Activated T-cell treated with anti-CD3 and anti-CD28 coated beads, Interleukin-2, amount 50 U/mL, for 24 hours (primary cell): Measurements from ENCODE around the gene PROSER1.
"Not testable (repeated sequence)": the region's sequence is repeated elsewhere in the genome, so short reads cannot be mapped to it uniquely, and the experiment has no call there.

ENCODE experiments used
- DNase-seq: peaks from one replicate; pipeline ENCODE4 v3.0.0-alpha.2; 2020
- H3K27ac Mint-ChIP-seq: 2 replicates; pipeline ENCODE4 v1.8.0; 2020; ENCODE audit warnings: mild to moderate bottlenecking, mixed read lengths
- H3K27me3 Mint-ChIP-seq: 2 replicates; pipeline ENCODE4 v1.8.0; 2020; ENCODE audit warnings: mixed read lengths
- H3K36me3 Mint-ChIP-seq: 2 replicates; pipeline ENCODE4 v1.8.0; 2020; ENCODE audit warnings: low read depth, mixed read lengths
- H3K4me1 Mint-ChIP-seq: 2 replicates; pipeline ENCODE4 v1.8.0; 2020; ENCODE audit warnings: low read depth, mixed read lengths
- H3K4me3 Mint-ChIP-seq: 2 replicates; pipeline ENCODE4 v1.8.0; 2020; ENCODE audit warnings: mild to moderate bottlenecking, moderate library complexity, mixed read lengths
- H3K9me3 Mint-ChIP-seq: 2 replicates; pipeline ENCODE4 v1.8.0; 2020; ENCODE audit warnings: mixed read lengths

PROSER1 gene

DNA sequence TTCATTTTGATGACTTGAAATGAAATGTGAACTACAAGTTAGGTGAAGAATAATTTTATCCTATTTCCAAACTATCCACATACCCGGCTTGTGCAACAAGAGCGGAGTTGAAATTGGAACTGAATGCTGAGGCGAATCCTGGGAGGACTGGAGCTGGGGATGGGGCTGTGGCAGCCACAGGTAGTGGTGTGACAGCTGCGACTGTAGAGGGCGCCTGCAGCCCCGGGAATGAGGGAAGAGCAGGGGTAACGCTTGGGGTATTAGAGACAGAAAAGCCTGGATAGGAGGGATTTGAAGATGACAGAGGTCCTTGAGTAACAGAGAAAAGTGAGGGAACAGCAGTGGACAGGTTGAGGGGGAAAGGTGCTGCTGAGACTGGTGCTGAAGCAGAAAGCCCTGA, 25.3 kb downstream of the PROSER1 start:
- Mint-ChIP-seq H3K4me1 (peaks cover 6% of the 10 kb centered on the region), H3K27ac (no peak overlapping the region), H3K36me3 (peaks cover 93% of the 10 kb centered on the region), H3K9me3 (no peaks in the 10 kb centered on the region), H3K4me3 (no peak overlapping the region), H3K27me3 (no peaks in the 10 kb centered on the region)
- DNase-seq, result no peak

DNA sequence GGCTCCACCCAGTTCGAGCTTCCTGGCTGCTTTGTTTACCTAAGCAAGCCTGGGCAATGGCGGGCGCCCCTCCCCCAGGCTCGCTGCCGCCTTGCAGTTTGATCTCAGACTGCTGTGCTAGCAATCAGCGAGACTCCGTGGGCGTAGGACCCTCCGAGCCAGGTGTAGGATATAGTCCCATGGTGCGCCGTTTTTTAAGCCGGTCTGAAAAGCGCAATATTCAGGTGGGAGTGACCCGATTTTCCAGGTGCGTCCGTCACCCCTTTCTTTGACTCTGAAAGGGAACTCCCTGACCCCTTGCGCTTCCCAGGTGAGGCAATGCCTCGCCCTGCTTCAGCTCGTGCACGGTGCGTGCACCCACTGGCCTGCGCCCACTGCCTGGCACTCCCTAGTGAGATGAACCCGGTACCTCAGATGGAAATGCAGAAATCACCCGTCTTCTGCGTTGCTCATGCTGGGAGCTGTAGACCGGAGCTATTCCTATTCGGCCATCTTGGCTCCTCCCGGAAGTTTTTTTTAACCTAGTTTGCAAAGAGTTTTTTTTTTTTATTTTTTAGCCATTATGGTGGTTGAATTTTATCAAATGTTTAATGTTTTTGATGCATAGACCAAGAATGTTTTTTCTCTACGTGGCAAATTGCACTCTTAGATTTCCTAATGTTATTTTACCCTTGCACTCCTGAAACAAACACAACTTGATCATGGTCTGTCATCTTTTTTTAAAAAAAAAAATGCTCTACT, 31.3 kb downstream of the PROSER1 start:
- not testable (repeated sequence) for DNase-seq, H3K9me3 Mint-ChIP-seq, H3K27ac Mint-ChIP-seq, H3K4me3 Mint-ChIP-seq, H3K4me1 Mint-ChIP-seq, H3K27me3 Mint-ChIP-seq
- peaks cover 43% of the 10 kb centered on the region for H3K36me3 Mint-ChIP-seq

GRCh38 chr13:38998739-38999138, 39.1 kb downstream of the PROSER1 start:
- Mint-ChIP-seq H3K36me3 (no peaks in the 10 kb centered on the region), H3K9me3 (no peaks in the 10 kb centered on the region), H3K27ac (no peak overlapping the region), H3K27me3 (no peaks in the 10 kb centered on the region), H3K4me1 (peaks cover 3% of the 10 kb centered on the region), H3K4me3 (no peak overlapping the region)
- no peak for DNase-seq

- Mint-ChIP-seq H3K27me3 (no peaks in the 10 kb centered on the region), H3K27ac (no peak overlapping the region), H3K9me3 (no peaks in the 10 kb centered on the region), H3K36me3 (no peaks in the 10 kb centered on the region), H3K4me1 (peaks cover 3% of the 10 kb centered on the region), H3K4me3 (no peak overlapping the region)
- no peak for DNase-seq
Measured at GRCh38 chr13:38993381-38993780, 44.5 kb downstream of the PROSER1 start.

GRCh38 chr13:38990693-38991092, 47.2 kb downstream of the PROSER1 start, which contains the start of gene STOML3:
Gene STOML3 (minus strand): TSS chr13:38990831. CDS start chr13:38990721, 110 bp downstream.
- no peak for DNase-seq
- H3K4me3 Mint-ChIP-seq, result no peak within 1 kb of the TSS
- no peaks in the 10 kb centered on the region for H3K9me3 Mint-ChIP-seq
- H3K36me3 Mint-ChIP-seq, result no peaks in the 10 kb centered on the region
- no peak within 1 kb of the TSS for H3K27ac Mint-ChIP-seq
- no peaks in the 10 kb centered on the region for H3K27me3 Mint-ChIP-seq
- peaks cover 3% of the 10 kb centered on the region for H3K4me1 Mint-ChIP-seq

- Mint-ChIP-seq H3K4me1 (no peaks in the 10 kb centered on the region), H3K36me3 (no peaks in the 10 kb centered on the region), H3K27me3 (peaks cover 16% of the 10 kb centered on the region), H3K4me3 (no peak overlapping the region), H3K9me3 (peaks cover 18% of the 10 kb centered on the region), H3K27ac (no peak overlapping the region)
- DNase-seq, result no peak
Measured at GRCh38 chr13:38981096-38981495, 56.8 kb downstream of the PROSER1 start.

- H3K27me3 Mint-ChIP-seq, result peaks cover 16% of the 10 kb centered on the region
- no peak overlapping the region for H3K4me3 Mint-ChIP-seq
- no peaks in the 10 kb centered on the region for H3K36me3 Mint-ChIP-seq
- no peaks in the 10 kb centered on the region for H3K4me1 Mint-ChIP-seq
- no peak overlapping the region for H3K27ac Mint-ChIP-seq
- H3K9me3 Mint-ChIP-seq, result peaks cover 18% of the 10 kb centered on the region
- DNase-seq, result no peak
Measured at GRCh38 chr13:38980750-38981078, 57.2 kb downstream of the PROSER1 start.

GRCh38 chr13:38979891-38980749, 57.8 kb downstream of the PROSER1 start:
- peaks cover 16% of the 10 kb centered on the region for H3K27me3 Mint-ChIP-seq
- no peaks in the 10 kb centered on the region for H3K4me1 Mint-ChIP-seq
- H3K36me3 Mint-ChIP-seq, result no peaks in the 10 kb centered on the region
- DNase-seq, result no peak
- no peak overlapping the region for H3K4me3 Mint-ChIP-seq
- no peak overlapping the region for H3K27ac Mint-ChIP-seq
- H3K9me3 Mint-ChIP-seq, result peaks cover 18% of the 10 kb centered on the region

DNA sequence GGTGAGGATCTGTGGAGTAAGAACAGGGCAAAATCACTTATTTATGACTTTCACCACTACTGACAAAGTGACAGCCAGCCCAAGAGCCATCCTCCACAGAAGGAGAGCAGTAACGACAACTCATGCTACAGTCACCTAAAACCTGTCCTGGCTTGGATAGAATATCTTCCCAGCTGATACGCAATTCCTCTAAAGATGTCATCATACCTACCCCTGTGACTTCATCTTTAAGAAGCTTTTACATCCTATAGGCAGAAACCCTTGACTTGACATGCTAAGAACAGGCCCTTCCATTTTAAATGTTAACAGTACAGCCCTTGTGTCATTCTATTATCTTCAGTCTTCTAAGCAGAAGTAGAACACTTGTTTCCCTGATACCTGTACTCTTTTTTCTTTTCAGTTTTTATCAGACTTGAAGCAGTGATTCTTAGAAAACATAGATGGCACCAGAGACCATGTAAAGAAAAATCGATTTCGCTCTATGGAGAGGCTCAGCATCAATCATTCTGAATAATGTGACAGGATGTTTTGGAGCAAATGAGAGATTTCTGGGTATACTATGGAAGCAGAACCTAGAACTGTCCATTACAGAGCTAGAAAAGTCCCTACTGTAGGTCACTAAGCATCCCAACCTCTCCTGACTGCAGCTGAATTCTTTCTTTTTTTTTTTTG, 67.4 kb downstream of the PROSER1 start:
- Mint-ChIP-seq H3K36me3 (no peaks in the 10 kb centered on the region), H3K27ac (no peak overlapping the region), H3K27me3 (peaks cover 6% of the 10 kb centered on the region), H3K9me3 (no peaks in the 10 kb centered on the region), H3K4me3 (no peak overlapping the region), H3K4me1 (no peaks in the 10 kb centered on the region)
- no peak for DNase-seq

- H3K27me3 Mint-ChIP-seq, result peaks cover 11% of the 10 kb centered on the region
- H3K36me3 Mint-ChIP-seq, result no peaks in the 10 kb centered on the region
- DNase-seq, result no peak
- H3K27ac Mint-ChIP-seq, result no peak overlapping the region
- no peaks in the 10 kb centered on the region for H3K9me3 Mint-ChIP-seq
- no peaks in the 10 kb centered on the region for H3K4me1 Mint-ChIP-seq
- no peak overlapping the region for H3K4me3 Mint-ChIP-seq
Measured at GRCh38 chr13:38969187-38969586, 68.7 kb downstream of the PROSER1 start.

- H3K4me1 Mint-ChIP-seq, result no peaks in the 10 kb centered on the region
- H3K36me3 Mint-ChIP-seq, result no peaks in the 10 kb centered on the region
- no peak overlapping the region for H3K27ac Mint-ChIP-seq
- H3K9me3 Mint-ChIP-seq, result no peaks in the 10 kb centered on the region
- peaks cover 14% of the 10 kb centered on the region for H3K27me3 Mint-ChIP-seq
- DNase-seq, result no peak
- H3K4me3 Mint-ChIP-seq, result no peak overlapping the region
Measured at GRCh38 chr13:38967446-38967845, 70.4 kb downstream of the PROSER1 start.

DNA sequence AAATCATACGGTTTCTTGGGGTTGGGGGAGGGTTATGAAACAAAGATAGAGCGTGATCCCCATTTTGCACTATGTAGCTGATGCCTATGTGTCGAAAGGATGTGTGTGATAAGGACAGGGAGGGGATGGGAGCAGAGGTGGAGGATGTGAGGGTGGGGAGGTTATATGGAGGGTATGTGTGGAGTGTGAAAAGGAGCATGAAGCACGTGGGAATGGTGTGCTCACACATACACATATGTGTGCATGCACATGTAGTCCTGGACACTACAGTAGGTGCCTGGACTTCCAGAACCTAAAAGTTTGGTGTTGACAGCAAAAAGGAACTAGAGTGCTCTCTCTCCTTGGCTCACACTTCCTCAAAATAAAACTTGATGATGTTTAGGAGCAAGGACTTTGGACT, 72.6 kb downstream of the PROSER1 start:
- H3K4me1 Mint-ChIP-seq, result no peaks in the 10 kb centered on the region
- H3K36me3 Mint-ChIP-seq, result no peaks in the 10 kb centered on the region
- no peak overlapping the region for H3K27ac Mint-ChIP-seq
- H3K9me3 Mint-ChIP-seq, result peaks cover 2% of the 10 kb centered on the region
- DNase-seq, result no peak
- H3K27me3 Mint-ChIP-seq, result peaks cover 22% of the 10 kb centered on the region
- H3K4me3 Mint-ChIP-seq, result no peak overlapping the region

GRCh38 chr13:38960175-38960574, 77.7 kb downstream of the PROSER1 start:
- no peaks in the 10 kb centered on the region for H3K4me1 Mint-ChIP-seq
- H3K27ac Mint-ChIP-seq, result no peak overlapping the region
- H3K9me3 Mint-ChIP-seq, result peaks cover 2% of the 10 kb centered on the region
- peaks cover 28% of the 10 kb centered on the region for H3K27me3 Mint-ChIP-seq
- H3K4me3 Mint-ChIP-seq, result no peak overlapping the region
- DNase-seq, result no peak
- no peaks in the 10 kb centered on the region for H3K36me3 Mint-ChIP-seq
